Stimulated activated CD8-positive, alpha-beta memory T cell treated with anti-CD3 and anti-CD28 coated beads, Interleukin-7, amount 100 ng/mL, for 24 hours (primary cell): Measurements from ENCODE around the gene EFNA5.

Experiments
- DNase-seq: peaks from one replicate; pipeline ENCODE4 v3.0.0-alpha.2; 2020; ENCODE audit warnings: low read depth

Gene EFNA5

DNA sequence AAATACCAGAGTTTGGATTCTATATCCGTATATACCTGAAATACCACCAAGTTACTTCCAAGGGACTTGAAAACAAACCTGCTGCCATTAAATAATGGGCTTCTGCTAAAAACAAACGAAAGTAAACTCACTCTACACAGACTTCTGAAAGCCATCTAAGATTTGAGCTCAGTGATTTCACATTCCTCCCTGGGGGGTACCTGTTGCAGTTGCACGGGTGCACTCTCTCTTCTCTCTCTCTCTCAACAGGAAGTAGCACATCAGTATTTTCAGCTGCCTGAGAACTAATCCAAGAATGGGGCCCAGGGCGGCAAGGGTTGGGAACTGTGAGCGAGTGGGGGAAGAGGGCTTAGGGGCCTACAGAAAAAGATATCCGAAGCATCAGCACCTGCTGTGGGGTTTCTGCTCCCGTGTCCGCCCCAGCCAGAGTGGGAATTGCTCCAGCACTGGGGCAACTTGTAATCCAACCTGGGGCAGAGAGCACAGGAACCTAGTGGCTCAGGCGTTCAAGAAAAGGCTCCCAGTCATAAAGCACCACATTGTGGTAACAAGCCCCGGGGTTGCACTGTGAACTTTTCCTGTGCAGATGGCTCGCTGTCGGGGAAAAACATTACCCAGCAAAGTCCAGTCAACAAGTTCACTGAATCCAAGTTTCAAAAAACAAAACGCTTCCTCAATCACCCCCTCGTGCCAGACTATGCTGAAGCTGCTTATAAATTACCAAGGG, 99.8 kb downstream of the EFNA5 start:
- no peak for DNase-seq

DNA sequence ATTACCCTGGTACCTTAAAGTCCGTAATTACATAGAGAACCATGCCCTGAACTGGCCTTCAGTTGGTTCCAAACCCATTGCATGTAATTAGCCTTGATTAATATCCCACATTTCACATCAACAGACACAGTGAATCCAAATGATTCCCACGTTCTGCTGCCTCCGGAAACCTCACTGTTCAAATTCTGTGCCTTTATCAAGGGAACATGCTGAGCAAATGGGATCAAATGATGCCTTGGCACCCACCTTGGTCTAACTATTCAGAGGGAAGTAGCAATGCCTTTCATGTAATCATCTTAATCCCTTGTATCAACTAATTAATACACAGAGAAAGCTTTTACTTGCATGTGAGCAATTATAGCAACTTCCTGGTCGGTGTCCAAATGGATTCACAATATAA, 100.6 kb downstream of the EFNA5 start:
- DNase-seq: no peak

DNA sequence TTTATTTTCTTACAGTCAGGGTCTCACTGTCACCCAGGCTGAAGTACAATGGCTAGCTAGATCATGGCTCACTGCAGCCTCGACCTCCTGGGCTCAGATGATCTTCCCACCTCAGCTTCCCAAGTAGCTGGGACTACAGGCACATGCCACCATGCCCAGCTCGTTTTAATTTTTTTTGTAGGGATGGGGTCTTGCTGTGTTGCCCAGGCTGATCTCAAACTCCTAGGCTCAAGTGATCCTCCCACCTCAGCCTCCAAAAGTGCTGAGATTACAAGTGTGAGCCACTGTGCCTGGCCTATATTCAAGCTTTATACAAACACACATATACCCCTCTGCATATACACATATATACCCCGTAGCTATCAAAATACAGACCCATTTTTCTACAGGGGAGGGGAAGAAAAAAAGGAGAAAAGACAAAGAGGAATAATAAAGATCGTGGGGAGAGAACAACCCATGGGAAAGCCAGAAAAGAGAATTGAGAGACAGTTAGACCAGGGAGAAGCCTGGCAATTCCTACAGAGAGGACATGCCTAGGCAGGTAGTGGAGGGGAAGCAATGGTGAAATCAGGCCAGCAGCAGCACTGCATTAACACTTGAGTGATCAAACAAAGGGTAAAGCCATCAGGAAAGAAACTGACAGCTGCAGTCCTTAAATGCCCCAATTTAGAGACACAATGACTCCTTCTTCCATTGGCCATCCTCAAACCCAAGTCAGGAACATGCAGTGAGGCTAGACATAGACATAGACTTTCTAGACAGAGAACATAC, 102.7 kb downstream of the EFNA5 start:
- DNase-seq: no peak

DNA sequence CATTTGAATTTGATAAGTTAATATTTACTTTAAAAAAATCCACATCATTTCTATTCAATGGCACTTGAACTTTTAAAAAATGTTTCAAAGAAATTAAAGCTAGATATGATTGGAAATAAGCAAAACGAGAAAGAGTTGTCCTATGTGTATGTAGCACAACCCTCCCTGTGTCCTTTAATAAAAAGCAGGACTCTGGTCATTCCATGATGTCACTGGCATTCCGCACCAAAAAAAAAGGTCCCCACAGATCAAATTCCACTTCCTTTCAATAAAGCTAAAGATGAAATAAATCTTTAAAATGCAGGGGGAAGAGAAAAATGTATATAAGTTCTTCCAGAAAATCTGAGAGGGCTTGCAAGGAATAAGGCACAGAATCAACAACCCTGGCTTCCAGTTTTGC, 103.8 kb downstream of the EFNA5 start:
- DNase-seq: no peak

DNA sequence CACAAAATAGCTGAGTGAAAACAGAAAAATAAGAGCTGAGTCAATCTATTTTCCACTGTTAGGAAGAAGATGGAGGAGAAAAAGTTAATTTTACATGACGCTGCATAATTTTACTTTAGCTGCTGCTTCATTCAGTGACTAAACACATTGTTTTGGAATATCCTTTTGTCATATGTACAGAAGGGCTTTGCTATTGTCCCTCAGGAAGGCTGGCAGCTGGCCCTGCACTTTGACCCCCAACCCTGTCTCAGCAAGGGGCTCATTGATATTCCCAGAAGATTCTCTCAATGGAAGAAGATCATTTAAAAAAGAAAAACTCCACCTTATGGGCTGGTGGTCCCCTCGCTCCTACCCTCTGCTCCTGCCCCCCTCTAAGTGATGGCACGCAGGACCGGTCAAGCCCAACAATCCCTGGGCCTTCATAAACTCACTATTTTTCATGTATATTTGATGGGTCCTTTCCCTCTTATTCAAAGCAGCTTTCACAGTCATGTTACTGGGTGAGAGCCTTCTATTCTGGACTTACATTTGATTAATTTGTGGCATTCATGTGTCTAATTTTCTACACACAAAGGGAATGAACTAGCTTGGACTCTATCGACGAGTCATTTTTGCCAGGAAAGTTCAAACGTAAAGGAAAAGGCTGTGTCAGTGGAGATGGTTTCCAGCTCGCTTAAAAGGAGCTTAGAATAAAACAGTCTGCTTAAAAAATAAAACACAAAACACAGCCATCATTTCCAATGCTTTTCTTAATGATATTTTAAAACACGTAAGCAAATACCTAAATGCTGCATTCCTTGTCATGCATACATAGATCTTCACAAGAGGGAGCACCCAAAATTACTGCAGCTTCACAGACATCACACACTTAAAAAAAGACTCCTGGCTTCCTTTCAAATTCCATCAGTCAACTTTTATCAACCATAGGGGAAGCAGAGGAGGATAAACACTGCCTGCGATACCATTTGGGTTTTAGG, 104.7 kb downstream of the EFNA5 start:
- DNase-seq: no peak

DNA sequence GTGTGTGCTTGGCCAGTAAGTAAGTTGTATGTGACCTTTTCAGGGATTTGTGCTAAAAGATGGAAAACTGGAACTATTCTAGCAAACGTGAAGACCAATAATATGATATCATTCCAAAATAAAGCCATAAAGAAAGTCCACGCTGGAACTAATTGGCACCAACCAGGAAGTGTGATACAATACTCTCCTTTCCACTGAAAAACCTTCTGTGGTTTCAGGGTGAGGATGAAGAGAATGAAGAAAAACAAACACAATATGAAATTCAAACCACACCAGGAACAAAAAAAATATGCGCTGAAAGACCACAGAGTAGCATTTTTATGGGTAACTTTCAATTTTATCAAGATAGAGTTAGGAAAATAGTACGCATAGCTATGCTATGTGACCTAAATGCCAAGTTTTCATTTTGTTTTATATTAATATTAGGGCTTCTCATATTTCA, 105.8 kb downstream of the EFNA5 start:
- DNase-seq: no peak

DNA sequence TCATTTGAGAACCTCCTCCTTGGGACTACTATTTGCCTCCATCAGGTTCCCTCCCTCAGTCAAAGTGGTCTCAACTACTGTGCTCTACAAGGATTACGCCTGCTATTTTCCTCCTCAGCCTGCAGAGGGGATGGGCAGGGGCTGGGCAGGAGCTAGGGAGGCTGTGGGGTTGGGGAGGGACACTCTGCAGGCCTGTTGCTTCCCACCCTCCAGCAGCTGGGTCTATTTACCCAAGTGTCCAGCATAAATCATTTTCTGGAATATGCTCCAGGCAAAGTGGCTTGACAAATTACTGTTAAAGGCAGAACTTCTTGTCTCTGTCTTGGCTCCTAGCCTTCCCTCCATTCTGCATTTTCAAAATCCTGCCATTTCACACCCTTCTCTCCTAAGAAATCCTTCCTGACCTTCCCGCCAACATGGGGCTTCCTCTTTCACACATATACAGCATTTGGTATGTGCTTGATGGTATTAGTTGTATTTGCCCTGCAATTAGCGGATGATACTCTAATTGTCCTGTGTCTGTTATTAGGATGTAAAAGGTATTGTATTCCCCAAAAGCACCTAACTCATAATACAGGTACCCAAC, 106.7 kb downstream of the EFNA5 start:
- no peak for DNase-seq

DNA sequence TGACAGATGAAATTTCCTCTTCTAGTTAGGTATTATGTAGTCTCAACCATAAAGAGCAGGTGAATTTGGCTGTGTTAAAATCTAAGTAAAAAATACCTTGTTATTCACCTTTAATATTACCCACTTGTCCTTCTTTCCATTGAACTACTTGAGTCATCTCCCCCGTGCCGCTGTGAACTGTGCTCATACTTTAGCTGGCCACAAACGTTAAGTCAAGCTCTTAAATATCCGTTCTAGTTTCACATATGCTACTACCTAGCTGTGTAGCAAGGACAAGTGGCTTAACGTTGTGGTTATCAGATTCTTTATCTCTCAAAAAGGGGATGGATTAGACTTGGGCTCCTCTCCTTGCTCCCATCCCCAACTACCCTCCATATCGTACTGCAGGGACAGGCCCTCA, 110.4 kb downstream of the EFNA5 start:
- no peak for DNase-seq

DNA sequence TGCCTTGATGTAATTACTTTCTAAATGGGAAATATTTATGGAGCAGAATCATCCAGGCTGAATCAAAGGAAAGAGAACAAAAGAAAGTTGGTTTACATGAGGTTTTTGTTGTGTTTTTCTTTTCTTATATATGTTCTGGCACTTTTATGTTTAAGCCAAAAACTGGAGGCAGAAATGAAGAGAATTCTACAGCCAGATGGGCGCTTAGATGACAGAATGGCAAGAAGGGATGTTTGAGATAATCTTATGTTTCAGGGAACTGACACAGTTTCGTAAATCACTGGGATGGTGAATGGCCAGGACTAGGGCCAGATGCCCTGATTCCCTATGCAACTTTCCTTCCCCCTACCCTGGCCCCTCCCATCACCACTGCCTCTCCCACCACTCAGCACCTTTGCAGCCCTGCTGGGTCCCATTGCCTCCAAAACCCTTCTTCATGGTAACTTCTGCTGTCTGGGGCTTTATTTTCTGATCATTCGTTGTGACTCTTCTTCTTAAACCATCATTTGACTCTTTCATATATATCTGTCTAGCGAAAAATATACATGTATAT, 111.8 kb downstream of the EFNA5 start:
- no peak for DNase-seq

DNA sequence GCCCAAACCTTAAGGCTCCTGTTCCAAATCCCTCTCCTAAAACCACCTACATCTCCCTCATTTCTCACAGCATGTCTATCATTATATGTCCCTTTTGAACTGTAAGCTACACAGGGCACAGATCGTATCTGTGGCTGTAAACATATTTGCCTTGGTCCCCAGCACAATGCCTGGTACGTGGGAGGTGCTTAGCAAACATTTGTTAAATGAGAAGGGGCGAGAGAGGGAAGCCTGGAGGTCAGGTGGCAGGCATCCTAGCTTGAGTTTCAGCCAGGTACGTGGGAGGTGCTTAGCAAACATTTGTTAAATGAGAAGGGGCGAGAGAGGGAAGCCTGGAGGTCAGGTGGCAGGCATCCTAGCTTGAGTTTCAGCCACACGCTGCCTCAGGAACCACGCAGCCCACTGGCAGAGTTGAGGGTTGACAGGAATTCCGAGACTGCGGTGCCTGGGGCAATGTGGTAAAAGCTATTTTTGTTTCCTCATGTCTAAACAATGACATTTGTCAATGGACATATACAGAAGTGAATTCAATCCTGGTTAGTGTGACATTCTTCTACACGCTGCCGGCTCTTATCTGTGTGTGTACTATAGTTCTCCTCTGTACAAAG, 113.6 kb downstream of the EFNA5 start:
- no peak for DNase-seq

DNA sequence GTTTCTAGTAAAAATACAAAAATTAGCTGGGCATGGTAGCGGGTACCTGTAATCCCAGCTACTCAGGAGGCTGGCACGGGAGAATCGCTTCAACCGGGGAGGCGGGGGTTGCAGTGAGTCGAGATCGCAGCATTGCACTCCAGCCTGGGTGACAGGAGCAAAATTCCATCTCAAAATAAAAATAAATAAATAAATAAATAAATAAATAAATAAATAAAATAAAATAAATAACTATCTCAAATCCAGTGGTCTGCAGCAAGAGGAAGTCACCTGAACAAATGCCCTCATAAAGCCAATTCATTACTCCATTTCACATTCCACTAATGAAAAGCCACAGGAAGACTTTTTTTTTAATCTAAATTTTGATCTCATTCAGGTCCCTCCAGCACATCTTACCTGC, 114.2 kb downstream of the EFNA5 start:
- DNase-seq: no peak

DNA sequence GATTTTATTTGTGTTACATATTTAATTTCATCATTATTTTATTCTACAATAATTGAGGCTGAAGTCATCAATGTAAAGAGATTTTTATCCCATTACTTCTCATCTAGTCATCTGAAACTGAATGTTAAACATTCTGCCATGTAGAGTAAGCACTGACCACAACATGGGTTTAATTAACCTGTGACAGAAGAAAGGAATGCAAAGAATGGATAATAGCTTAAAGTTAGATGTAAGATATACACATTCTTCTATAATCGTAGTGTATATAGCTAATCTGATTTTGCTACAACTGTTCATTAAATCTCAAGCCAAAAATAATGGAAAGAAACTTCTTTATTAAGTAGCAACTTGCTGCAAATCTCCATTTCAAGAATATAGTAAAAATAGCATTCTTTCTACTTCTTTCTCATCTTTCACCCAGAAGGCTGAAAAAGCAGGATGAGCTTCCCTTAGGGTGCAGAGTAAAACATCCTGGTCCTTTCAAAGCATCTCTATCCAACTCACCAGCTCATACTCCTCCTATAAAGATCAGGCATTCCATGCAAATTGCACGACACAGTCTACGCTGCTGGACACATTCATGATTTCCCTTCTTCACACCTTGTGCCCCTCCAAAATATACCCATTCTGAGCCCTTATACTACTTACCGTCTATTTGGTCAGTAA, 115.2 kb downstream of the EFNA5 start:
- no peak for DNase-seq

DNA sequence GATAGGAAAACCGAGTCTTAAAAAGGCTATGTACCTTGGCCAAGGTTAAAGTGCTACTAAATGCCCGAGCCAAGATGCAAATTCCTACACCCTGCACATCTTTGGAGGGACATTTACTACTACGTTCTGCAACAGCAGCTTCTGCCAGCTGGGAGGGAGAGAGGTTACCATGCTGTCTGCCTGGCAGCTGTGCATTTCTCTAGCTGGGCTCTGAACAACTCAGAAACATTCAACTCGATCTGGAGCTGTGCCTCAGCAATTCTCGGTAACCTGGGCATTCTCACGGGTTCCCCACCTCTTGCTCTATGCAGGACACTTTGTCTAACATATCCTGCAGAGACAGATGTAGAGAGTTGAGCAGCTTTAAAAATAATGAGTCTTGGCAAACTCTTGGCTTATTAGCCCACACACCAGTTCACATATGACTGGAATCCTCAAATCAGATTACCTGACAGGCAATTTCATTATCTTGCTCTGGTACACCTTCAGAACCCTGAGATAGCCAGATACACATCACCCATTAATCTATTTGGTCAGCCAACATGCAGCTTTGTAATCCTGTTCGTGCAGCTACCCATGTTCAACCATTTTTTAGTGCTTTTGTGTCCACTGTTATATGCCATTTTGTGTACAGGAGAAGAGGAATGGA, 115.8 kb downstream of the EFNA5 start:
- no peak for DNase-seq

DNA sequence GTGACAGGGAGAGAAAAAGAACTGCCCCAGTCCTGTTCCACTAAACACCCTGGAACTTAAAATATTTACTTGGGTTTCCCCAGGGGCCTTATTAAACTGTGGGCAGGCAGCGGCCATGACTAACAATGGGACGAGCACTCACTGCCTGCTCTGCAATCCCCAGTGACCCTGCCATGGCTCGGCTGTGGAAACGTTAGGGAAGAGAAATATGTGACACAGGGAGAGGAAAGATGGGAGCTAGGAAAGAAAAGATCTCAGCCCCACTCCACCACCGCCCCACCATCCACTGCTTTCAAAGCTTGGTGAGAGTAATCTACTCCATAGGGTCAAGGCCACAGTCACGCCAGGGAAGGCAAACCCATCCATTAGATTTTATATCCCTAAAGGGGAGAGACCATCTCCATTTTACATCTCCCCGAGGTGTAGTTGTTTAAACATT, 117.6 kb downstream of the EFNA5 start:
- DNase-seq: no peak

DNA sequence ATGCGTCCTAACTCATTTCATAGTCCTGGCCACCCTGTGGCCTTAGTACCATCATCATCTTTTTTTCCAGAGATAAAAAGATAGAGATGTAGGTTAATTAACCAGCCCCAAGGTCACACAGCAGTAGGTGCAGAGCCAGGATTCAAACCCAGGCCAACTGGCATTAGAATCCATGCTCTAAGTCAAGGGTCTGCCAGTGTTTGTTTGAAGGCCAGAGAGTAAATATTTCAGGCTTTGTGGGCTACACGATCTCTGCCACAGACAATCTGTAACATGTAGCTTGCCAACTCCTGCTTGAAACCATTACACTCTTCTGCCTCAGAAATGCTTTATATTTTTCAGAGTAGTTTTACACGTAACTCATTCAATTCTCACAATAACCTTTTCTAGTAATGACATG, 119.6 kb downstream of the EFNA5 start:
- no peak for DNase-seq

DNA sequence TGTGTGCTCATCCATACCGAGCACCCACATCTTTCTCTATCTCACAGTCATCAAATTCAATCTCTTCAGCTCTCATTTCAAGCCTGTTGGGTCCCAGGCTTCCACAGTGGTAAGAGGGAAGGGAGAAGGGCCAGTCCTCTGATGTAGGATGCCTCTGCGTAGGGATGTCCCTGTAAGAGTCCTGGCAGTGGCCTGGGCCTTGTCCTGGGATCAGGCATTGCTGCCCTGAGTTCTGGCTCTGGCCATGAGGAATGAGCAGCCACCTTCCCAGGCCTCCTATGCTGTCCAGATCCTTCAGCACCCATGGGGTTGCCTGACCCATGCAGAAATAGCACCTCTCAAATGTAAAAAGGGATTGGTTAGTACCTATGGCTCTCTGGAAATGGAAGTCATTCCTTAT, 121.2 kb downstream of the EFNA5 start:
- no peak for DNase-seq

DNA sequence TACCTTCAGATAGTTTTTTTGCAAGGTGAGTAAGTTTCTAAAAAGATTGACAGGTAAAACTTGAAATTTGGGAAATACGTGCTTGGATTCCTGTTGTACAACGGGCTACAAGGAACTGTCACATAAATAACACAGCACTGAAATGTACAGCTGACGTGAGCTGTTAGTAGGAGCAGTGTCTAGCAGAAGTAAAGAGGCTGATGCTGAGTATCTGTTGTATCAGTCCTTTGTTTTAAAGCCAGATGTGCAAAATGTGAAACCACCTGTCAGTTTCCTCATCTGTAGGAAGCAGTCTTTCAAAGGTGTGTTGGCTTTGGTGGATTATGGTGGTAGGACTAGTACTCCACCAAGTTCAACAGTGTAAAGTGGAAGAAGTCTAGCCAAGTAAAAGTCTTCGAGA, 122.3 kb downstream of the EFNA5 start:
- DNase-seq: no peak

DNA sequence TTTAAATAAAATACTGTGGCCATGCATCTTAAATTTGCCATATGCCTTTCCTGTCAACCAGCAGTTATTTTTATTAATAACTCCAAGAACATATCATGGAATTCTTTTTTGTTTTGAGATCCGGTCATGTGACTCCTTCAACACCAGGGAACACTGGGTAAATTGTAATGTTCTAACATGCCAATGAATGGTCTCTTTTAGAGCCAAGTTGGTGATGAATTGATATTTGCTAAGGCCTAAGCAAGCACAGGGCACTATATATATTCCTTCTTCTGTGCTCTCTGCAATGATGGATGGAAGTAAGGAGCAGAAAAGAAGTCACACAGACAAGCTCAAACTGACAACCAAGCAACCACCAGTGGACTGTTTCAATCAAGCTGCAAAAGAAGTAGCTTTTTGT, 124.0 kb downstream of the EFNA5 start:
- DNase-seq: no peak

DNA sequence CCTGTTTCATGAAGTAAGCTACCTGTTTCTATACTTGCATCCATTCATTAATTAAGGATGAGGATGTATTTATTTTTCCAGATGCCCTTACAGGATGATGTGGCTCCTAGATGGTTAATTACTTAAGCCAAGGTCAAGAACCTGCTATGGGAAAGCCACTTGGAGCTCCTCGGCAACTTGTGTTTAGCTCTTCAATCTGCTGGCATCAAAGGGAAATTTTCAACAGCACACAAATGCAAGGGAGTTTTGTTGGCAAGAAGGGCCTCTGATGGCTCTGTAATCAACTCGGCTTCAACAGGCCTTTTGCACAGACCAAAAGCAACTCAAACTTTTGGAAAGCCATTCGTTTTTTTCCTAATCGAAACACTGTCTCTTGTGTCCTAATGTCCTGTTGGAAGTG, 125.3 kb downstream of the EFNA5 start:
- no peak for DNase-seq

DNA sequence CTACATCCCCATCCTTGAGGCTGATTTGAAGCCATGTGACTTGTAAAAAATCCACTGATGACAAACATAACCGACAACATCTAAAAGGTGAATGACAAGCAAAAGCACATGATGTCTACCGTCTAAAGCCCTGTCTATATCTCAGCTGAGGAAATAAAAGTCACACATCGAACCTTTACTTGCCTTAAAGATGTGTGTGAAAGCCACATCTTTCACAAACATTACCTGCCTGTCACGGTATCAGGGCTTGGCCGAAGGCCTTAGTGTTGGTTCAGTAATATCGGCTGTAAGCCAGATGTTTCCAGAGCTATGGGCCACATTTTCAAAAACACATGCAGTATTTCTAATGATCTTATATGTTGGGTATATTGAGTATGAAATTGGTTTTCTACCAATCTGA, 125.8 kb downstream of the EFNA5 start:
- no peak for DNase-seq
